ENCODE measurements around the gene DNAL1. TPM values are rescaled to one million over a fixed set of nuclear protein-coding genes. Genes with fewer than 3 reads are reported as not detected.

Gene DNAL1
- total RNA-seq, 1 donor from 2014 or later: 5.0 TPM

- DNase-seq: no peak
Measured at GRCh38 chr14:73725116-73726024, 80.6 kb downstream of the DNAL1 start.

GRCh38 chr14:73726025-73726961 lies 81.5 kb downstream of the DNAL1 start:
- DNase-seq: no peak

- DNase-seq: no peak
Measured at GRCh38 chr14:73727166-73727565, 82.4 kb downstream of the DNAL1 start.

GRCh38 chr14:73728717-73729330 lies 84.0 kb downstream of the DNAL1 start:
- DNase-seq: peak; percentile 64

GRCh38 chr14:73729556-73730265 lies 84.9 kb downstream of the DNAL1 start:
- DNase-seq: no peak

- DNase-seq: no peak
Measured at GRCh38 chr14:73731111-73731510, 86.3 kb downstream of the DNAL1 start.

GRCh38 chr14:73732006-73732405 lies 87.2 kb downstream of the DNAL1 start:
- DNase-seq: no peak

- DNase-seq: no peak
Measured at GRCh38 chr14:73736842-73737241, 92.1 kb downstream of the DNAL1 start.

GRCh38 chr14:73738518-73739173 lies 93.9 kb downstream of the DNAL1 start:
- DNase-seq: no peak

GRCh38 chr14:73739174-73739898 lies 94.5 kb downstream of the DNAL1 start:
- no peak for DNase-seq

- DNase-seq: no peak
Measured at GRCh38 chr14:73739899-73740617, 95.3 kb downstream of the DNAL1 start.

GRCh38 chr14:73740618-73741326 lies 96.0 kb downstream of the DNAL1 start:
- no peak for DNase-seq

- DNase-seq: peak; percentile 66
Measured at GRCh38 chr14:73741386-73741875, 96.6 kb downstream of the DNAL1 start.

- peak; percentile 37 for DNase-seq
Measured at GRCh38 chr14:73741876-73742519, 97.2 kb downstream of the DNAL1 start.

GRCh38 chr14:73742520-73743238 lies 97.9 kb downstream of the DNAL1 start:
- no peak for DNase-seq

- DNase-seq: peak; percentile 46
Measured at GRCh38 chr14:73743431-73743931, 98.7 kb downstream of the DNAL1 start.

- DNase-seq: no peak
Measured at GRCh38 chr14:73744175-73744867, 99.5 kb downstream of the DNAL1 start.

Data from skin of body (tissue), 2 donors.